ENCODE results near the gene PTCD1. TPM values are rescaled to one million over a fixed set of nuclear protein-coding genes. Genes with fewer than 3 reads are reported as not detected.

The PTCD1 gene
- total and polyA plus RNA-seq, 3 donors from 2014 or later = 6.1 to 14.4 (median 13.6) TPM

- Histone ChIP-seq H3K9me3 (no peaks in the 10 kb centered on the region), H3K27me3 (no peaks in the 10 kb centered on the region), H3K4me1 (peaks cover 13% of the 10 kb centered on the region), H3K4me3 (no peak overlapping the region), H3K36me3 (ENCODE audit: low read depth, missing control alignments) (no peaks in the 10 kb centered on the region), H3K27ac (peak overlapping the region in 1 of 2 donors; percentile 36)
- intact Hi-C loops (cut with DNase I; ENCODE audit: low total_unique reads) = no loop called here
- peak; percentile 61 for DNase-seq
- 43% methylated on average over 9 of the region's 9 CpGs for WGBS, 2 donors
- no peak for TF ChIP-seq CTCF (IDR thresholded peaks at IDR 0.05)
- TF ChIP-seq POLR2A (IDR thresholded peaks at IDR 0.05) = no peak
Measured at GRCh38 chr7:99369767-99370391, 68.7 kb downstream of the PTCD1 start.

- intact Hi-C loops (cut with DNase I; ENCODE audit: low total_unique reads) = no loop called here
- peaks cover 13% of the 10 kb centered on the region for H3K4me1 ChIP-seq
- no peaks in the 10 kb centered on the region for H3K27me3 ChIP-seq
- WGBS, 2 donors = 86 to 96% methylated on average over 12 to 13 of the region's 13 CpGs
- H3K4me3 ChIP-seq = no peak overlapping the region
- no peak for TF ChIP-seq CTCF (IDR thresholded peaks at IDR 0.05)
- TF ChIP-seq POLR2A (IDR thresholded peaks at IDR 0.05) = no peak
- no peaks in the 10 kb centered on the region for H3K9me3 ChIP-seq
- H3K36me3 ChIP-seq (ENCODE audit: low read depth, missing control alignments) = no peaks in the 10 kb centered on the region
- H3K27ac ChIP-seq = no peak overlapping the region
- DNase-seq = no peak
Measured at GRCh38 chr7:99368750-99369389, 69.7 kb downstream of the PTCD1 start.

Other genes with a start within 250 kb of the PTCD1 start
- under 1 TPM in 1 of 2 donors, not detected in 1; 0.99 TPM for gene KPNA7, start 230.7 kb downstream of the PTCD1 start, total RNA-seq
- gene KPNA7, start 230.7 kb downstream of the PTCD1 start, polyA plus RNA-seq (ENCODE audit: insufficient read depth, low read depth, low replicate concordance) = not detected
- 1 to 10 TPM; 1.5 to 2.0 TPM for gene MYH16, start 166.0 kb downstream of the PTCD1 start, total RNA-seq
- 2.1 TPM for gene MYH16, start 166.0 kb downstream of the PTCD1 start, polyA plus RNA-seq (ENCODE audit: insufficient read depth, low read depth, low replicate concordance)
- gene ARPC1A, start 112.9 kb downstream of the PTCD1 start, total RNA-seq = 100 to 1,000 TPM in 1 of 2 donors, 10 to 100 TPM in 1; 91.8 to 120 TPM
- 117 TPM for gene ARPC1A, start 112.9 kb downstream of the PTCD1 start, polyA plus RNA-seq (ENCODE audit: insufficient read depth, low read depth, low replicate concordance)
- 10 to 100 TPM; 50.5 to 64.9 TPM for gene ARPC1B, start 64.1 kb downstream of the PTCD1 start, total RNA-seq
- gene ARPC1B, start 64.1 kb downstream of the PTCD1 start, polyA plus RNA-seq (ENCODE audit: insufficient read depth, low read depth, low replicate concordance) = 64.6 TPM
- 10 to 100 TPM; 50.5 to 74.0 TPM for gene PDAP1, start 30.2 kb downstream of the PTCD1 start, total RNA-seq
- 126 TPM for gene PDAP1, start 30.2 kb downstream of the PTCD1 start, polyA plus RNA-seq (ENCODE audit: insufficient read depth, low read depth, low replicate concordance)
- gene BUD31, start 29.8 kb downstream of the PTCD1 start, total RNA-seq = 100 to 1,000 TPM in 1 of 2 donors, 10 to 100 TPM in 1; 91.2 to 123 TPM
- gene BUD31, start 29.8 kb downstream of the PTCD1 start, polyA plus RNA-seq (ENCODE audit: insufficient read depth, low read depth, low replicate concordance) = 174 TPM
- gene CPSF4, start 145 bp upstream of the PTCD1 start, total RNA-seq = 100 to 1,000 TPM; 107 to 130 TPM
- 82.4 TPM for gene CPSF4, start 145 bp upstream of the PTCD1 start, polyA plus RNA-seq (ENCODE audit: insufficient read depth, low read depth, low replicate concordance)
- 100 to 1,000 TPM; 582 to 769 TPM for gene ATP5MF, start 27.4 kb upstream of the PTCD1 start, total RNA-seq
- gene ATP5MF, start 27.4 kb upstream of the PTCD1 start, polyA plus RNA-seq (ENCODE audit: insufficient read depth, low read depth, low replicate concordance) = 594 TPM
- 10 to 100 TPM; 26.2 to 32.0 TPM for gene ZNF789, start 34.1 kb upstream of the PTCD1 start, total RNA-seq
- gene ZNF789, start 34.1 kb upstream of the PTCD1 start, polyA plus RNA-seq (ENCODE audit: insufficient read depth, low read depth, low replicate concordance) = 30.9 TPM
- gene ZNF394, start 61.5 kb upstream of the PTCD1 start, total RNA-seq = 10 to 100 TPM; 45.3 to 65.0 TPM
- gene ZNF394, start 61.5 kb upstream of the PTCD1 start, polyA plus RNA-seq (ENCODE audit: insufficient read depth, low read depth, low replicate concordance) = 24.6 TPM
- gene ZKSCAN5, start 65.9 kb upstream of the PTCD1 start, total RNA-seq = 10 to 100 TPM; 19.9 to 24.9 TPM
- gene ZKSCAN5, start 65.9 kb upstream of the PTCD1 start, polyA plus RNA-seq (ENCODE audit: insufficient read depth, low read depth, low replicate concordance) = 24.7 TPM
- gene FAM200A, start 113.3 kb upstream of the PTCD1 start, total RNA-seq = 10 to 100 TPM in 1 of 2 donors, 1 to 10 TPM in 1; 9.2 to 11.5 TPM
- gene FAM200A, start 113.3 kb upstream of the PTCD1 start, polyA plus RNA-seq (ENCODE audit: insufficient read depth, low read depth, low replicate concordance) = 11.4 TPM
- 100 to 1,000 TPM; 120 to 149 TPM for gene ZNF655, start 119.8 kb upstream of the PTCD1 start, total RNA-seq
- 45.9 TPM for gene ZNF655, start 119.8 kb upstream of the PTCD1 start, polyA plus RNA-seq (ENCODE audit: insufficient read depth, low read depth, low replicate concordance)
- 10 to 100 TPM; 57.0 to 62.1 TPM for gene TMEM225B, start 159.5 kb upstream of the PTCD1 start, total RNA-seq
- 406 TPM for gene TMEM225B, start 159.5 kb upstream of the PTCD1 start, polyA plus RNA-seq (ENCODE audit: insufficient read depth, low read depth, low replicate concordance)
- 10 to 100 TPM; 31.0 to 36.0 TPM for gene ZSCAN25, start 178.1 kb upstream of the PTCD1 start, total RNA-seq
- gene ZSCAN25, start 178.1 kb upstream of the PTCD1 start, polyA plus RNA-seq (ENCODE audit: insufficient read depth, low read depth, low replicate concordance) = 14.1 TPM
- gene CYP3A5, start 241.2 kb upstream of the PTCD1 start, total RNA-seq = under 1 TPM; 0.12 to 0.63 TPM
- 0.55 TPM for gene CYP3A5, start 241.2 kb upstream of the PTCD1 start, polyA plus RNA-seq (ENCODE audit: insufficient read depth, low read depth, low replicate concordance)

Data from testis (tissue), 3 donors.